Kidney (tissue), 14 donors: ENCODE measurements around the gene TSC22D1. TPM values are rescaled to one million over a fixed set of nuclear protein-coding genes. Genes with fewer than 3 reads are reported as not detected.

ENCODE experiments used
- DNase-seq, 5 donors: peaks; one replicate each; pipeline ENCODE4 v3.0.0-alpha.2; 2013 to 2020
- FAIRE-seq: peaks from 2 replicates; lab custom pipeline; 2012; peaks lifted over from hg19 to GRCh38; lab: Jason Lieb, UNC
- H3K27ac ChIP-seq, 2 donors: one replicate each; pipeline ENCODE4 v1.7.0; 2013; ENCODE audit warnings: low read depth in 2 of 2, low read length in 2 of 2, inconsistent platforms in 1 of 2
- H3K27me3 ChIP-seq: one replicate; pipeline ENCODE4 v1.7.1; 2013; ENCODE audit warnings: low read length, inconsistent platforms; ENCODE audit not compliant: control insufficient read depth, insufficient read depth
- H3K36me3 ChIP-seq, 3 donors: one replicate each; pipeline versions ENCODE4 v1.7.0 to v1.7.1; 2013; ENCODE audit warnings: low read length in 3 of 3, control low read depth in 1 of 3, inconsistent platforms in 1 of 3; ENCODE audit not compliant: insufficient read depth in 3 of 3, control insufficient read depth in 2 of 3
- H3K4me1 ChIP-seq, 3 donors: one replicate each; pipeline versions ENCODE4 v1.7.0 to v1.7.1; 2013; ENCODE audit warnings: low read length in 3 of 3, inconsistent platforms in 1 of 3, low read depth in 1 of 3; ENCODE audit not compliant: control insufficient read depth in 2 of 3, insufficient read depth in 2 of 3
- H3K4me3 ChIP-seq, 3 donors: one replicate each; pipeline versions ENCODE4 v1.7.0 to v1.8.1; 2013; ENCODE audit warnings: low read length in 3 of 3, control low read depth in 1 of 3, inconsistent platforms in 1 of 3
- H3K9ac ChIP-seq, 3 donors: one replicate each; pipeline versions ENCODE4 v1.7.0 to v1.7.1; 2013; ENCODE audit warnings: low read length in 3 of 3, control low read depth in 1 of 3, inconsistent platforms in 1 of 3
- H3K9me3 ChIP-seq, 3 donors: one replicate each; pipeline versions ENCODE4 v1.7.0 to v1.7.1; 2013; ENCODE audit warnings: low read length in 3 of 3, control low read depth in 1 of 3, inconsistent platforms in 1 of 3; ENCODE audit not compliant: control insufficient read depth in 2 of 3, insufficient read depth in 1 of 3
- CTCF ChIP-seq: IDR thresholded peaks from 3 replicates; pipeline ENCODE4 v1.5.1; 2012; ENCODE audit warnings: mild to moderate bottlenecking, moderate library complexity, borderline replicate concordance; ENCODE audit not compliant: insufficient read depth; ENCODE audit errors: extremely low read depth
- intact Hi-C: fragments of 100-400 bp; cut with DNase I; formaldehyde crosslinking; loops from one replicate; pipeline ENCODE4 v1.11.1; 2022
- polyA plus RNA-seq: library from polyadenylated mRNA; stranded (reverse); fragments of 350-450 nt; fragmentation: Illumina TruSeq; extraction: RNeasy Lipid Tissue Mini Kit (QIAGEN cat#74804); gene quantifications from one replicate; pipeline ENCODE4 v1.2.3, GENCODE V29; 2014; ENCODE audit warnings: low read depth, low replicate concordance; ENCODE audit not compliant: insufficient read depth
- total RNA-seq: library from RNA; stranded (reverse); fragmentation: NEBNext Ultra II Directional; extraction: Animal tissue kit (Norgen Biotek cat#: 25700); gene quantifications from one replicate; pipeline ENCODE4 v1.2.1, GENCODE V29; 2021
- donor health status: control.
- donor health status: control.
- donor health status: control.
- donor health status: control.
- donor health status: control.
- donor health status: DM: yes; HTN: yes; CAD: no.
- donor health status: Normal renal cell carcinoma (clear cell type).

Gene TSC22D1
- total and polyA plus RNA-seq, 2 donors from 2014 or later: 163 to 349 TPM

GRCh38 chr13:44449999-44450821, 125.9 kb downstream of the TSC22D1 start:
- Histone ChIP-seq H3K27ac (no peak overlapping the region), H3K9ac (no peak overlapping the region), H3K4me3 (no peak overlapping the region), H3K9me3 (no peaks in the 10 kb centered on the region), H3K36me3 (no peaks in the 10 kb centered on the region), H3K4me1 (peaks cover 0 to 9% (median 5%) of the 10 kb centered on the region in 3 donors), H3K27me3 (no peaks in the 10 kb centered on the region)
- TF ChIP-seq CTCF: no peak
- FAIRE-seq: no peak
- DNase-seq: no peak
- intact Hi-C loops: loop anchor here (10.0 kb wide), 1 partner anchor 405 kb away; no protein-coding TSS in a partner anchor

GRCh38 chr13:44448875-44449274, 127.3 kb downstream of the TSC22D1 start:
- no peak overlapping the region for H3K4me3 ChIP-seq
- no peak overlapping the region for H3K9ac ChIP-seq
- no peak overlapping the region for H3K27ac ChIP-seq
- H3K27me3 ChIP-seq: no peaks in the 10 kb centered on the region
- H3K4me1 ChIP-seq: peaks cover 0 to 9% (median 5%) of the 10 kb centered on the region in 3 donors
- intact Hi-C loops: loop anchor here (10.0 kb wide), 1 partner anchor 404 kb away; no protein-coding TSS in a partner anchor
- H3K9me3 ChIP-seq: no peaks in the 10 kb centered on the region
- FAIRE-seq: no peak
- no peaks in the 10 kb centered on the region for H3K36me3 ChIP-seq
- no peak for TF ChIP-seq CTCF
- DNase-seq: no peak

- Histone ChIP-seq H3K27me3 (no peaks in the 10 kb centered on the region), H3K9me3 (no peaks in the 10 kb centered on the region), H3K4me1 (peaks cover 0 to 9% (median 5%) of the 10 kb centered on the region in 3 donors), H3K36me3 (no peaks in the 10 kb centered on the region), H3K9ac (no peak overlapping the region), H3K4me3 (no peak overlapping the region), H3K27ac (no peak overlapping the region)
- peak in 1 of 5 donors; percentile 34 for DNase-seq
- no peak for TF ChIP-seq CTCF
- no peak for FAIRE-seq
- intact Hi-C loops: loop anchor here (10.0 kb wide), 1 partner anchor 404 kb away; no protein-coding TSS in a partner anchor
Observed at GRCh38 chr13:44448373-44448772, 127.8 kb downstream of the TSC22D1 start.
